Measurements from ENCODE around the gene OR8G5. TPM values are rescaled to one million over a fixed set of nuclear protein-coding genes. Genes with fewer than 3 reads are reported as not detected.

OR8G5 gene
- total and polyA plus RNA-seq, 2 experiments from 2014 or later, result not detected

DNA sequence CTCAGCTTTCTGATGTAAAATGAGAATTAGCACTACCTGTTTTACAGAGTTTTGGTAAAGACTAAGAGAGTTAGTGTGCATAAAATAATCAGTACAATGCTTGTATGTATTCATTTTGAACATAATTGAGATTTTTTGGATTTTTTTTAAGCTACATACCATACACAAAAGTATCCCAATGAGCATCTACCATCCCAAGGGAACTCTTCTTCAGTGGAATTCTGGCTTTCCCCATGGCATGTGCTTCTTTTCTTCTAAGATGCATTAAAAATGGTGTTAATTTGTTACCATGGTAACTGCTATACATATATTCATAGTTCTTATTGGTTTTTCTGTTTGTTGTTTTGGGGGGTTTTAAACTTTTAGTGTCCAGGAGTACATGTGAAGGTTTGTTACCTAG, 39.8 kb downstream of the OR8G5 start:
- Histone ChIP-seq H3K27me3 (no peaks in the 10 kb centered on the region), H3K27ac (no peak overlapping the region), H2AFZ (no peak overlapping the region), H3K4me1 (ENCODE audit: insufficient read depth) (no peaks in the 10 kb centered on the region), H3K36me3 (replicated peaks; ENCODE audit: insufficient read depth, low read depth) (no peaks in the 10 kb centered on the region), H3K4me3 (no peak overlapping the region), H3K79me2 (no peaks in the 10 kb centered on the region), H3K9me3 (ENCODE audit: low read depth) (no peaks in the 10 kb centered on the region), H3K4me2 (no peak overlapping the region), H4K20me1 (ENCODE audit: insufficient read depth, poor library complexity, severe bottlenecking) (no peaks in the 10 kb centered on the region), H3K9me2 (replicated peaks; ENCODE audit: insufficient read depth) (no peaks in the 10 kb centered on the region)
- TF ChIP-seq, protein P1, sequence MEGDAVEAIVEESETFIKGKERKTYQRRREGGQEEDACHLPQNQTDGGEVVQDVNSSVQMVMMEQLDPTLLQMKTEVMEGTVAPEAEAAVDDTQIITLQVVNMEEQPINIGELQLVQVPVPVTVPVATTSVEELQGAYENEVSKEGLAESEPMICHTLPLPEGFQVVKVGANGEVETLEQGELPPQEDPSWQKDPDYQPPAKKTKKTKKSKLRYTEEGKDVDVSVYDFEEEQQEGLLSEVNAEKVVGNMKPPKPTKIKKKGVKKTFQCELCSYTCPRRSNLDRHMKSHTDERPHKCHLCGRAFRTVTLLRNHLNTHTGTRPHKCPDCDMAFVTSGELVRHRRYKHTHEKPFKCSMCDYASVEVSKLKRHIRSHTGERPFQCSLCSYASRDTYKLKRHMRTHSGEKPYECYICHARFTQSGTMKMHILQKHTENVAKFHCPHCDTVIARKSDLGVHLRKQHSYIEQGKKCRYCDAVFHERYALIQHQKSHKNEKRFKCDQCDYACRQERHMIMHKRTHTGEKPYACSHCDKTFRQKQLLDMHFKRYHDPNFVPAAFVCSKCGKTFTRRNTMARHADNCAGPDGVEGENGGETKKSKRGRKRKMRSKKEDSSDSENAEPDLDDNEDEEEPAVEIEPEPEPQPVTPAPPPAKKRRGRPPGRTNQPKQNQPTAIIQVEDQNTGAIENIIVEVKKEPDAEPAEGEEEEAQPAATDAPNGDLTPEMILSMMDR (IDR thresholded peaks at IDR 0.05; ENCODE audit: poor library complexity), result no peak
- TF ChIP-seq EZH2 (IDR thresholded peaks at IDR 0.05; ENCODE audit: borderline replicate concordance) (no peak), EZH2phosphoT487 (IDR thresholded peaks at IDR 0.05; ENCODE audit: low read depth, severe bottlenecking, unreplicated experiment) (no peak)
- DNase-seq (ENCODE audit: low spot score), result no peak

DNA sequence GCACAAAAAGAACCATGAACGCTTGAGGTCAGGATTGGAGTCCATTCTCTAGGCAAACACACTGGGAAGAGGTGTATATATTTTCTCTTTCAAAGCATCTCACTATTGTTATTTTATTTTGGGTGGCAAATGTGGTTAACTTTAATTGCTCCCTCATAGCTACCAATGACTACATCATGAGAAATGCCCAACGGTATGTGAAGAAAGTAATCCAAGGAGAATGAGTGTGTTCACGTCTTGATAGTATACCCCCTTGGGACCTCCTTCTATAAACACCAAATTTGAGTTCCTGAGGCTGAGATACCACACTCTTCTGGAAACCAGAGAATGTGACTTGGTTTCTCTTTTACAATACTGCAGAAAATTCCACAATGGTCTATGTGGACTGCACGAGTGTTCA, 41.7 kb downstream of the OR8G5 start:
- no peaks in the 10 kb centered on the region for H3K9me2 ChIP-seq (replicated peaks; ENCODE audit: insufficient read depth)
- H3K36me3 ChIP-seq (replicated peaks; ENCODE audit: insufficient read depth, low read depth), result no peaks in the 10 kb centered on the region
- no peak overlapping the region for H2AFZ ChIP-seq
- no peak overlapping the region for H3K4me2 ChIP-seq
- H3K79me2 ChIP-seq, result no peaks in the 10 kb centered on the region
- H3K27me3 ChIP-seq, result no peaks in the 10 kb centered on the region
- DNase-seq (ENCODE audit: low spot score), result no peak
- 89% methylated on average over 4 of the region's 4 CpGs for WGBS (ENCODE audit: low lambda C conversion rate, missing lambda C conversion rate)
- TF ChIP-seq, protein P1 (IDR thresholded peaks at IDR 0.05; ENCODE audit: poor library complexity), result no peak
- TF ChIP-seq EZH2phosphoT487 (IDR thresholded peaks at IDR 0.05; ENCODE audit: low read depth, severe bottlenecking, unreplicated experiment), result no peak
- no peak for TF ChIP-seq EZH2 (IDR thresholded peaks at IDR 0.05; ENCODE audit: borderline replicate concordance)
- no peaks in the 10 kb centered on the region for H4K20me1 ChIP-seq (ENCODE audit: insufficient read depth, poor library complexity, severe bottlenecking)
- H3K27ac ChIP-seq, result no peak overlapping the region
- H3K4me1 ChIP-seq (ENCODE audit: insufficient read depth), result no peaks in the 10 kb centered on the region
- no peaks in the 10 kb centered on the region for H3K9me3 ChIP-seq (ENCODE audit: low read depth)
- no peak overlapping the region for H3K4me3 ChIP-seq

DNA sequence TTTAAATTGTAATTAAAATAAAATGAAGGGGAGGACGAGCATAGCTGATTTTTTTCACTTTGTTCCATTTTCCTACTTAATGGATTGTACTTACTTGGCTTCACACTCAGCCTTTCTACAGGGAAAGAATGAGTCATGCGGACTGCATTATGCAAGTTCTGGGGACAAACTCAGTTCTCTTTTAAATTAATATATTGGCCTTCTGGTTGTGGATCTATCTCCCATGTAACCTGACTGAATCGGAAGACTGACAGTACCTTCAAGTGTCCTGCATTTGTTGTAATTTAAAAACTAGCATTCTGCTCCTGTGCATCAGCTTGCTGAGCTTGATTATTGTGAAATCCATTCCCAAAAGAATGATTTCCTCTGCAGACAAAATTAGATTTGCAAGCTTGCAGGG, 45.4 kb downstream of the OR8G5 start:
- no peaks in the 10 kb centered on the region for H3K79me2 ChIP-seq
- H3K27me3 ChIP-seq, result no peaks in the 10 kb centered on the region
- no peak overlapping the region for H3K27ac ChIP-seq
- H3K9me3 ChIP-seq (ENCODE audit: low read depth), result no peaks in the 10 kb centered on the region
- no peak overlapping the region for H2AFZ ChIP-seq
- no peaks in the 10 kb centered on the region for H3K36me3 ChIP-seq (replicated peaks; ENCODE audit: insufficient read depth, low read depth)
- no peak for DNase-seq (ENCODE audit: low spot score)
- TF ChIP-seq EZH2 (IDR thresholded peaks at IDR 0.05; ENCODE audit: borderline replicate concordance) (no peak), EZH2phosphoT487 (IDR thresholded peaks at IDR 0.05; ENCODE audit: low read depth, severe bottlenecking, unreplicated experiment) (no peak)
- TF ChIP-seq, protein P1 (IDR thresholded peaks at IDR 0.05; ENCODE audit: poor library complexity), result no peak
- no peaks in the 10 kb centered on the region for H4K20me1 ChIP-seq (ENCODE audit: insufficient read depth, poor library complexity, severe bottlenecking)
- no peak overlapping the region for H3K4me2 ChIP-seq
- no peak overlapping the region for H3K4me3 ChIP-seq
- H3K9me2 ChIP-seq (replicated peaks; ENCODE audit: insufficient read depth), result no peaks in the 10 kb centered on the region
- 86% methylated on average over 3 of the region's 3 CpGs for WGBS (ENCODE audit: low lambda C conversion rate, missing lambda C conversion rate)
- H3K4me1 ChIP-seq (ENCODE audit: insufficient read depth), result no peaks in the 10 kb centered on the region
